NCI-H345 (cell line): Measurements from ENCODE around the gene GPR52.
"Not testable (repeated sequence)": the region's sequence is repeated elsewhere in the genome, so short reads cannot be mapped to it uniquely, and the experiment has no call there.

Experiments used
- DNase-seq: peaks from one replicate; lab custom pipeline; 2025; lab: John Stamatoyannopoulos, UW

GPR52 gene

DNA sequence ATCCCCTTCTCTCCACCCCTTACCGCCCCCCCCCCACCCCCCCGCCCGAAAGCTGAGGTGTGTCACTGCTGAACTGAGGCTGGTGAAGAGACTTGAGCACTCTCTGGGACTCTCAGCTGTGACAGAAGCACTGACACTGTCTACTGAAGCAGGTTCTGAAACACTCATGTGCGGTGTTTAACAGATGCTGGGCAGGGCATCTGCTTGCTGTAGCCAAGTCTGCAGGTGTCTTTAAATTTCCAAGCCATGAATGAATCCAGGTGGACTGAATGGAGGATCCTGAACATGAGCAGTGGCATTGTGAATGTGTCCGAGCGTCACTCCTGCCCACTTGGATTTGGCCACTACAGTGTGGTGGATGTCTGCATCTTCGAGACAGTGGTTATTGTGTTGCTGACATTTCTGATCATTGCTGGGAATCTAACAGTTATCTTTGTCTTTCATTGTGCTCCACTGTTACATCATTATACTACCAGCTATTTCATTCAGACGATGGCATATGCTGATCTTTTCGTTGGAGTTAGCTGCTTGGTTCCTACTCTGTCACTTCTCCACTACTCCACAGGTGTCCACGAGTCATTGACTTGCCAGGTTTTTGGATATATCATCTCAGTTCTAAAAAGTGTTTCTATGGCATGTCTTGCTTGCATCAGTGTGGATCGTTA, at the start of gene GPR52:
TSS of gene GPR52 (plus strand) at position 99 of the 665 bp plus-strand sequence. CDS start at position 247, 148 bp downstream.
- no peak for DNase-seq

DNA sequence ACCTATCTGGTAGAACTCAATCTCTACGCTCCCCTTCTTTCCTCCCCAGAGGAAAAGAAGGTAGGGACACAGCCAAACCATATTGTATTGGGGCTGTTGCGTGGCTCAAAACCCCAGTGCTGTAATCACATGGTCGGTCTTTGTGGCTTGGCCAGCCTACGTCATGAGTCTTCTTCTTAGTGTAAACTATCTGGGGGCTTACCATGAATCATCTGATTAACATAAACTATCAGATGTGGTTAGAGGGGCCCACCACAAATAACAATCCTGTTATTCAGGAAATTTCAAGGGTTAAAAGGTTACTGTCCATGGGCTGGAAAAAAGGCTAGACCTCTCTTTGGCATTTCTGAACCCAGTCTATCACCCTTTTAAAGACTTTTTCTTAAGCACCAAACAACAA, 49.5 kb upstream of the GPR52 start:
- no peak for DNase-seq

DNA sequence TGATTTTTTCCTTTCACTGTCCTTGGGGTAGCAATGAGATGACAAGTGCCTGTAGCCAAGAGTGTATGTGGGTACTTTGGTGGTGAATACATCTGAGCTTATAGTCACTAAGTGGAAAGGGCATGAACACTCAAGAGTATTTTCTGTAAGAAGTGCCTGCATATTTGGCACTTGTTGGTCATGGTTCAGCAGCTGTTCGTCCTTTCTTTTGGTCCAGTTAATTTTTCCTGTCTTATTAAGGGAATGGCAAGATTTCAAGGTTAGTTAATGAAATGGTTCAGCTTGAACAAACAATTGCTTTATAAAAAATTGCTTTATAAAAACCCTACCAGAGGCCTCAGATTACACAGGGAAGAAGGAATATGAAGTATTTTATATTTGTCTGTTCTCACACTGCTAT, 48.6 kb upstream of the GPR52 start:
- DNase-seq: no peak

- no peak for DNase-seq
These were observed 46.7 kb upstream of the GPR52 start for GRCh38 chr1:174401075-174401474.

- DNase-seq: no peak
These were observed 42.5 kb upstream of the GPR52 start for GRCh38 chr1:174405219-174405618.

GRCh38 chr1:174406421-174406820, 41.3 kb upstream of the GPR52 start:
- DNase-seq: no peak

DNA sequence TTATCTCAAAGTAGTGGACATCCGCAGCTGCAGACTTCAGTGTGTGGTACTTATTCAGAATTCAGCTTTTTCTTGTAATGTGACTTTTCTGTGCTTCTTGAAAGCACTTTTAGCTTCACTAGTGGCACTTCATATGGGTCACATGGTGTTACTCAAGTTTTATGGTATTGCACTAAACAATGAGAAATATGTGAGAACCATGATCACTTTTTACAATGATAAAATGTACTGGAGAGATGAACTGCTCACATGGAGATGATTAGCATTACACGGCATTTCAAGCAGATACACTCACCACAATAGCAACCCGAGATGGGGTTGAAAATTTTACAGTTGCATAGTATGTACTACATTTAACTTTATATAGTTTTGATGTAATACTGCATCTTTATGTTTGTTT, 40.1 kb upstream of the GPR52 start:
- DNase-seq: no peak

- DNase-seq: no peak
These were observed 39.6 kb upstream of the GPR52 start for GRCh38 chr1:174408146-174408545.

GRCh38 chr1:174409801-174410200, 38.0 kb upstream of the GPR52 start:
- DNase-seq: not testable (repeated sequence)

- no peak for DNase-seq
These were observed 34.1 kb upstream of the GPR52 start for GRCh38 chr1:174413632-174414031.

DNA sequence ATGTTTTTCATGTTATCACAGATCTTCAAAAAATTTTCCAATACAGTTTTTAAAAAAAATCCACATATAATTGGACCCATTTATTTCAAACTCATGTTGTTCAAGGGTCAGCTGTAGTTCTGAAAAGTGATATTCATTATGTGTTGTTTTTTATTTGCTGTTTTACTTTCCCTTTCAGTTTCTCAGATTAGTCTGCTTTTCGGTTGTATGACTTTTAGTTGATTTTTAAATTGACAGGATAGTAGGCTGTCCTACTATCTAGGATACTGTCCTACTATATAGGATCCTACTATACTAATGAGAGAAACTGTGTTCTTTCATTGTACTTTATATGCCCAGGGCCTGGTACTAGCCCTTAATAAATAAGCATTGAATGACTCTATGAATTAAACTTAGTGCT, 33.6 kb upstream of the GPR52 start:
- no peak for DNase-seq

- DNase-seq: no peak
These were observed 32.3 kb upstream of the GPR52 start for GRCh38 chr1:174415506-174415905.

GRCh38 chr1:174417921-174418320, 29.8 kb upstream of the GPR52 start:
- no peak for DNase-seq

DNA sequence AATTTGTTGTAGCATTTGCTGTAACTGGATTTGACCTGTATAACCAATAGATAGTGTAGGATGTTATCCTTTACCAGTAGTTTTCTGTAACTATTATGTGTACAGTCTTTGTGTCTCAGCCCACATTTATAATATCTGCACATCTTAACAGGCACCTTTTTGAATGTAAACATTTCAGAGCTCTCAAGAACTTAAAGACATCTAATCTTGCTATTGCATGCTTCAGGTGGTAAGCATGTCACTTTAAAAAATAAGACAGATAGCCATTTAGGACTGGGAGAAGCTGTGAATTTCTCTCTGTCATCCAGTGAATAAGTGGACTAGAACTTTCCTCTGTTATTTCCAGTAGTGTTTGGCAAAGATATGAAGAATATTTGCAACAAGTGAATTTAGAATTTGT, 22.6 kb upstream of the GPR52 start:
- no peak for DNase-seq

DNA sequence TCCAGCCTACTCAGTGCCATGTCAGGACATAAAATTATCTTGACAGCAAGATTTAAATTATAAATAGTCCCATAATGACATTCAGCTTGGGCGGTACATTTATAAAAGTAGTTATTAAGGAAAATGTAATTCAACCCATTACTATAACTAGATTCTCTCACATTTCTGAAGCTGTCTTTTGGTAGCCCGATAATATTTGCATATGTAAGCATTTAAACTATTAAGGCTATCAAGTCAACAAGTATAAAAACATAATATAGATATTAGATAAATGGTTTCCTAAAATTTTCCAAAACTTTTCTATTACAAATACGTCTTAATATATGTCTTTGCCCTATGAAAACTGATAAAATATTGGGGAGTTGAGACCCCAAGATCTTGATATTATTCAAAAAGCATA, 21.6 kb upstream of the GPR52 start:
- no peak for DNase-seq

GRCh38 chr1:174428033-174428432, 19.7 kb upstream of the GPR52 start:
- DNase-seq: no peak

DNA sequence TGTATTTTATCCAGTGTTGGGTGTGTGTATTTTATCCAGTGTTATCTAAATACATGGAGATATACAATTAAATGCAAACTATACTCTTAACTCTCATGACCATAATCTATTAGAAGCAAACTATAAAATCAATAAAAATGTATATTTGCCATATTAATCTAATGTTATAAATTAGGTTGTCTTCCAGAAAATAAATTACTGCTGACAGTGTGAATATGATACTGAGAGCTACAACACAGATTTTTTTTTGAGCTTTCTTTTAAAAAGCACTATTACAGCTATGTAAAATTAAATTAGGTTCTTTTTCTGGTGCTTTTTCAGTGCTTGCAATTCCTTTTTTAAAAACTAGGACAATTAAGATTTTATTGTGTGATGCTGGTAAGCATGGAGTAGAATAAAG, 19.0 kb upstream of the GPR52 start:
- no peak for DNase-seq

DNA sequence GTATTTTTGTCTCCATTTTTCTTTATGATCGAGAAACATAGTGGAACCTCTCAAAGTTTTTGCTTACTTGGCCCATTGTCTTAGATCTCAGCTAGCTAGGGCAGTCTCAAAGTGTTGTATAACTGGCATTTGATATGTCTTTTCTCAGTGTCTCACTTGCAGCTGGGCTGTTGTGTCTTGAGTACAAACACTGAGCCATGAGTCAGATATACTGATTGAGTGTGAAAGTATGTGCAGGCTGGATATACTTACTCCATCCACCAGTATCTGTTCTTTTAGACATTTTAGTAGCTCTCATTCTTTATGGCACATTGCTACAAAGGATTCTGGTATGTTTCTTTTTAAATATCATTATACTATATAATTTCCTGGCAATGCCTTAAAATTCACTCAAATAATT, 14.3 kb upstream of the GPR52 start:
- DNase-seq: no peak

DNA sequence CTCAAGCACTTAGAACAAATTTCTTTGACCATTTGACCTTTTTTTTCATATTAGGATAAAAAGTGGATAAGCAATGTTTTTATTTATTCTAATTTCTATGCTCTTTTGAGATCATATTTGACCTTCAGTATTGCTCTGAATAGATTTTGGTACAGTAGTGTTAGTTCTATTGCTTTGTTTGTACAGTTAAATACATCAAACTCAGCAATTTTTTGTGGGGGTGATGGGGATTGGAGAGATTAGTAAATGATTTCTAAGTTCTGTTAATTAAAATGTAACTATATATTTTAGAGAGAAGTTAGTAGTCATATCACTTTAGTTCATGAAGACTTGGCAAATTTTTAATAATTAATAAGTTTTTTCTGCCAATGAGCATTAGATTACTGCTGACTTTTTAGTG, 2.4 kb upstream of the GPR52 start:
- no peak for DNase-seq

- no peak for DNase-seq
These were observed 1.9 kb upstream of the GPR52 start for GRCh38 chr1:174445817-174446216.

GRCh38 chr1:174448531-174448883, 743 bp downstream of the GPR52 start:
- no peak for DNase-seq

DNA sequence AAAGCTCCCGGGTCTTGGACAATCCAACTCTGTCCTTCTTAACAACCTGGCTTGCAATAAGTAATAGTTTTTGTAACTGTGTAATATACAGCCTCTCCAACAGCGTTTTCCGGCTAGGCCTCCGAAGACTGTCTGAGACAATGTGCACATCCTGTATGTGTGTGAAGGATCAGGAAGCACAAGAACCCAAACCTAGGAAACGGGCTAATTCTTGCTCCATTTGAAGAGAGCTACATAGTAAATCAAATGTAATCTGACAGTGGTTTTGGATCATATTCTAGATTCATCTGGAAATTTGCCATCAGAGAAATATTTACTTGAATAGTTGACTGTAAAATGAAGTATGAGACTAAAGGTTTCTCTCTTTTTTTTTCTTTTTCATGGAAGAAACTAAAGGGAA, 1.2 kb downstream of the GPR52 start:
- no peak for DNase-seq

- no peak for DNase-seq
These were observed 3.6 kb downstream of the GPR52 start for GRCh38 chr1:174451408-174451807.

DNA sequence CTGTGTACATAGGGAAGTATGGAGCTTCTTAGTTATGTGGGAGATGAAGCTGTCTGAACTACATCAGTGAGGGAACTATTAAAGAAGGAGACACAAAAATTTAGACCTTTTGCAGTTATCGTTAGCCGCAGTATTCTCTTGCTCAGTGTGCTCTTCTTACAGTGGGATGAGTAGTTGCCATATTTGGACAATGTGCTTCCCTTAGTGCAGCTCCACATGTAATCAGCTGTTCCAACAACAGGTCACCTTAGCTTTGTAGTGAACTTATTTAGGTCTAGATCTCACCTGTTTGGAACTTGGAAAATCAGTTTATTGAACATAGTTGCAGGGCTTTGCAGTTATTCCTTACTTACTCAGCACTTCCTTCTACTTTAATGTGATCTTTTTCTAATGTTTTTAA, 18.1 kb downstream of the GPR52 start:
- no peak for DNase-seq

DNA sequence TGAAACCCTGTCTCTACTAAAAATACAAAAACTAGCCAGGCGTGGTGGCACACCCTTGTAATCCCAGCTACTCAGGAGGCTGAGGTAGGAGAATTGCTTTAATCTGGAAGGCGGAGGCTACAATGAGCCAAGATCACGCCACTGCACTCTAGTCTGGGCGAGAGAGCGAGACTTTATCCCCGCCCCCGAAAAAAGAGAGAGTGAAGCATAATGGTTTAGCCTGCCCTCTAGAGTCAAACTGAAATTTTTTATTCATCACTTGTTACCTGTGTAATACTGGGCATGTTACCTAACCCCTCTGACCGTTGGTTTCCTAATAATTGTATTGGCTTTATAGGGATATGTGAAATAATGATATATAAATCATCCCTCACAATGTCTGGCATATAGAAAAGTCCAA, 18.8 kb downstream of the GPR52 start:
- no peak for DNase-seq
